DMS153 (cell line): ENCODE data around the gene SPAG6.
"Not testable (repeated sequence)": the region's sequence is repeated elsewhere in the genome, so short reads cannot be mapped to it uniquely, and the experiment has no call there.

ENCODE experiments used
- DNase-seq: peaks from one replicate; lab custom pipeline; 2025; lab: John Stamatoyannopoulos, UW

SPAG6 gene

DNA sequence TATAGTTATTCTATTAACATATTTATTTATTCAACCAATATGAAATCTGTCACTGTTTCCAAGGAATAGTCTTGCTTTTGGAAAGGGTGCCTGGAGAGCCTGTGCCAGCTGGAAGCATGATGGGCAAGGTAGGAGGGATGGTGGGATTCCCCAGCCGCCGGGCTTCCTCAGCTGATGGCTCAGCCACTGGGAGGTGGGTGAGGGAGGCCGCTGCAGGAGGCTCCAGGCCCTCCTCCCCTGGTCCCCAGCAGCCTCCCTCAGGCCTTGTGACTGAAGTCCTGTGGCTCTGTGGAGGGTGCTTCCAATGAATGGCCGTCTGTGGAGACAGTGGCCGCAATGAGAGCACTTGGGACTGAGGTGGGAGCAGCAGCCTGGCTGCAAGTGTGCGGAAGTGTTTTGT, 27.0 kb downstream of the SPAG6 start:
- DNase-seq: no peak

DNA sequence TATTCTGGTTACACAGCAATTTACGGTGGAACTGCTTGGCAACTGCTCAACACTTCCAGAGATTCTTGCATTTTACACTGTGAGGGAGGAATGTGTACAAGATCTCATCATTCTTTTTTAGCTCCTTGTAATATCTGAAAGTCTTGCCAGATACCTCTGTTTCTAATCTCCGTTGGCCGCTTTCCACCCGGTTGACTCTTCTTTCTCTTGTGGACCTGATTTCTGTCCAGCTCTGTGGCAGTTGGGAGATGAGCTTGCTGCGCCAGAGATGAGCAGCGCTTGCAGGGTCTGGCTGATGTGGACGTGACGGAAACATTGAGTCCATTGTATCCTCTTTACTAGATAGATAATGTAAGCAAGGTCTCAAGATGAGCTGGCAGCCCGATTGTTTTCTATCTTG, 27.6 kb downstream of the SPAG6 start:
- DNase-seq: no peak

DNA sequence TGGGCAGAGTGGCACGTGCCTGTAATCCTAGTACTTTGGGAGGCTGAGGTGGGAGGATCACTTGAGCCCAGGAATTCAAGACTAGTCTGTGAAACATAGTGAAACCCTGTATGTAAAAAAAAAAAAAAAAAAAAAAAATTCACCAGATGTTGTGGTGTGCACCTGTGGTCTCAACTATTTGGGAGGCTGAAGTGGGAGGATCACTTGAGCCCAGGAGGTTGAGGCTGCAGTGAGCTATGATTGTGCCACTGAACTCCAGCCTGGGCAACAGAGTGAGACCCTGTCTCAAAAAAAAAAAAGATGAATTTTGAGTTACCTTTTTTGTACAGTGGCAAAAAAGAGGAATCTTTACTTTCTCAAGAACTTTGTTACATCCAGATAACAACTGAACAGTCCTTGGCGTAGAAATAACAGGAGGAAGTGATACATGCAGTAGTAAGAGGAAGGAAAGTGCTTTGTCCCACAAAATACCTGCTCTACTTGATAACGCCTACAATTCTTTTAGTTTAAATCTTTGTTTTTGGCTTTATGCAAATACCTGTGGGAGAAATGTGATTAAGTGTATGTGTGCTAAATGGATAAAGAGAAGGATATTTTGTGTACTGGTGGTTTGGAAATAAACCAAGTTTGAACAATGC, 29.3 kb downstream of the SPAG6 start:
- no peak for DNase-seq

DNA sequence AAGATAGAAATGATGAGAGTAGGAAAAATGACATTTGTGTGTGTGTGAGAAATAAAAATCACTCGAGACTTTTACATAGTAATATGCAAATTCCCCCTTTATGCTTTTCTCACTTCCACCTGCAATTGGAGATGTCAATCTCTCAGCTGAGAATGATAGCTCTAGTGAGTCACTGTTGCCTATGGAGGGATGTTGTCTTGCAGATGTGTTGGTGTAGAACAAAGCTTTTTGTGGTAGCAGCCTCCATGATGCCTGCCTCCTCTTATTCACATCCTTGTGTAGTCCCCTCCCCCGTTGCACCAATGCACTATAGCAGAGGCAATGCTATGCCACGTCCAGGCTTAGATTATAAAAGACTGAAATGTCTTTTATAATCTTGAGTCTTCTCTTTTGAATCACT, 33.8 kb downstream of the SPAG6 start:
- no peak for DNase-seq

DNA sequence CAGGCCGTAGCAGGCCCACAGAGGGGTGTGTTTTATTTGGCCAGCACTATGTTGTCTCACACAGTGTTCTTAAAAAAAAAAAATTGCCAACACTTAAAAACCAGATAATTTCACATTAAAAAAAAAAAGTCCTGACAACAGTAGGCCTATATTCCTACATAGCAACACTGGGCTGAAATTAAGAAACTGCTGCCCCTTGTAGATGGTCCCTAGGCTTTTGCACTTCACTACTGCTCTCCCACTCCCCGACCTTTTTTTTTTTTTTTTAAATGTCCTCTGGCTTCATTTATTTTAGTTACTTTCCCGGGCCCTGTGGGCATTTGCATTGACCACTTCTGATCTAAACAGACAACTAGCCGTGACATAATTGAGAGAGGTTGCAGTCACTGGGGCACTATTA, 36.0 kb downstream of the SPAG6 start:
- no peak for DNase-seq

DNA sequence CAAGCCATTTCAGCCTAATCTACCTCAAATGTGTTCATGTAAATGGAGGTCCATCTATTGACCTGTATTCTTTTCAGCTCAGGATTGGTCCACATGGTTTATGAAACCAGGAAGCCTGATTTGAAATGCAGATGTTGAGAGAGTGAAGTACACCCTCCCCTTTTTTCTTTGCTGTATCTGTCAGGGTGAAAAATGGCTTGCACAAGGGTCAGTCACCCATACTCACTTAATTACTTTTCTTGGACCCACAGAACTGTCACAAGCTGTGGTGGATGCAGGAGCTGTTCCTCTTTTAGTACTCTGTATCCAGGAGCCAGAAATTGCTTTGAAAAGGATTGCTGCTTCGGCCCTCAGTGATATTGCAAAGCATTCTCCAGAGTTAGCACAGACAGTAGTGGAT, 41.2 kb downstream of the SPAG6 start:
- no peak for DNase-seq

DNA sequence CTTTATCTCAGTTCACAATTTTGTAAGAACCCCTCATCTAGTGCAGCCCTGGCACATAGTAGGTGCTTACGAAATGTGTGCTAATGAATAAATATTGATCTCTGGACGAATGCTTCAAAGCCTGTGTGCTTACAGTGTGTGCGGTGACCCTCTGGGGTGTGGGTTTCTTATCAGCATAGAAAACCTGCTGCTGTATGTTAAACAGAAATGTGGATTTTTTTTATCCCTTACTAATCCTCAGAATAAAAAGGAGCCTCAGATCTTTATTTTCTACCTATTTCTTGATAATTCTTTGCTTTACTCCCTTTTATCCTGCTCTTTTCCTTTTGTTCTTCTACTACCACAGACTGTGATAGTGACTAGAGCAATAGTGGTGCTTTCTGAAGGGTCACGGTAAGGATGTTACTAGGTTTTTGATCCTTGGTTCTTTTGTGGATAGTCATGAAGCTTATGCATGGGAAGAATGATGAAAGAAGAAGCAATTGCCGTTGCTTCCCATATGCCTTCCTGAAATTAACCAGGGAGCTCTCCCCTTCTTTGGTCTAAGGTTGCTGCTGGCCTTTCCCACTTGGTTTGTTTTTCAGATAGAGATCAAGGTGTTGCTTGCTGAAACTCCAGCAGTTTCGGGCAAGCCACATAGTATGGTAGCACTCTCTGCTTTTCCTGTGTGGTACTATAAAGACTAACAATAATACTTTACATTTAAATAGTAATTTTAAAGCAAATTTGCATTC, 44.7 kb downstream of the SPAG6 start:
- DNase-seq: no peak

DNA sequence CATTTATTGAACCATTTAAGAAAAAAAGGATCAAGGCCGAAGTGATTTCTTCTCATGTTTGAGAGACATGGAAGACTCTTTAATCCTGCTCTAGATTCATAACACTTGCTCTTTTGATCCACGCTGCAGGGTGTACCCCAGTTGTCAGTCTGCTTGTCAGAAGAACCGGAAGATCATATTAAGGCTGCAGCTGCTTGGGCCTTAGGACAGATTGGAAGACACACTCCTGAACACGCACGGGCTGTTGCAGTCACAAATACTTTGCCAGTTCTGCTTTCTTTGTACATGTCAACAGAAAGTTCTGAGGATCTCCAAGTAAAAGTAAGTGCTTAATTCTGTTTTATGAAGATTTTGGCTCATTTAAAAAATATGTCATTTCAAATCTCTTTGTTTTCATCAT, 46.3 kb downstream of the SPAG6 start:
- DNase-seq: no peak

DNA sequence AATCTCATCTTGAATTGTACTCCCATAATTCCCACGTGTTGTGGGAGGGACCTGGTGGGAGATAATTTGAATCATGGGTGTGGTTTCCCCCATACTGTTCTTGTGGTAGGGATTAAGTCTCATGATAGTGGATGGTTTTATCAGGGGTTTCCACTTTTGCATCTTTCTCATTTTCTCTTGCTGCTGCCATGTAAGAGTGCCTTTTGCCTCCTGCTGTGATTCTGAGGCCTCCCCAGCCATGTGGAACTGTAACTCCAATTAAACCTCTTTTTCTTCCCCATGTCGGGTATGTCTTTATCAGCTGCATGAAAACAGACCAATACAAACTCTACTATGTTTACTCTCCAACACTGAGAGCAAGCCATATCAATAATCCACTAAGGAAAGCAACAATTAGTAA, 50.9 kb downstream of the SPAG6 start:
- DNase-seq: not testable (repeated sequence)

DNA sequence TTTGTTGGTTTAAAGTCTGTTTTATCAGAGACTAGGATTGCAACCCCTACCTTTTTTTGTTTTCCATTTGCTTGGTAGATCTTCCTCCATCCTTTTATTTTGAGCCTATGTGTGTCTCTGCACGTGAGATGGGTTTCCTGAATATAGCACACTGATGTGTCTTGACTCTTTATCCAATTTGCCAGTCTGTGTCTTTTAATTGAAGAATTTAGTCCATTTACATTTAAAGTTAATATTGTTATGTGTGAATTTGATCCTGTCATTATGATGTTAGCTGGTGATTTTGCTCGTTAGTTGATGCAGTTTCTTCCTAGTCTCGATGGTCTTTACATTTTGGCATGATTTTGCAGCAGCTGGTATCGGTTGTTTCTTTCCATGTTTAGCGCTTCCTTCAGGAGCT, 61.6 kb downstream of the SPAG6 start:
- DNase-seq: not testable (repeated sequence)

DNA sequence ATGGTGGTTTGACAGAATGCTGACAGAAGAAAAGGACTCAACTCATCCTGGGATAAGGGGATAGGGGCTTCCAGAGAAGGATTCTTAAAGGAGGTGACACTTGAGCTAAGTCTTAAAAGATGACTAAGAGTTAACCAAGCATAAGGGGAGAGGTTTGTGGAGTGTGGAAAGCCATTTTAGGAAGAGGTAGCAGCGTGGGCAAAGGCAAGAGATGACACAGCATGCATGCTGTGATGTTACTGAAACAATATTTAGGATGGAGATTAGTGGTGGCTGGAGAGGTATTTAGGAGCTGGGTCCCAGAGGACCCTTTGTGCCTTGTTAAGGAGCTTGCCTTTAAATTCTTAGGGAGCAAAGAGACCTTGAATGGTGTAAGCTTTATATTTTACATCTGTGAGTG, 65.1 kb downstream of the SPAG6 start:
- no peak for DNase-seq

DNA sequence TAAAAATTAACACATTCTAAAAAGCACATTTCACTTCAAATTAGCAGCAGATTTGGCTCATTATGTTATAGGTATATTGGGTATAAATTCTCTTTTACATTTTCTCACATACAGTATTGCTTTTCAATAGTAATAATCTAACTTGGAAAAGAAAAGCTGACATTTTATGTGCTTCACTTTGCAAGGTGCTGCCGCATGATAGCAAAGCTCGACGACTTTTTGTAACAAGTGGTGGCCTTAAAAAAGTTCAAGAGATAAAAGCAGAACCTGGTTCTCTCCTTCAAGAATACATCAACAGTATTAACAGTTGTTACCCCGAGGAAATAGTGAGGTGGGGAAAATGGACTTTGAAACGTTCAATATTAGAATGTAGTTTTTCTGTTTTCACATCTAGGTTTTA, 65.5 kb downstream of the SPAG6 start:
- no peak for DNase-seq

DNA sequence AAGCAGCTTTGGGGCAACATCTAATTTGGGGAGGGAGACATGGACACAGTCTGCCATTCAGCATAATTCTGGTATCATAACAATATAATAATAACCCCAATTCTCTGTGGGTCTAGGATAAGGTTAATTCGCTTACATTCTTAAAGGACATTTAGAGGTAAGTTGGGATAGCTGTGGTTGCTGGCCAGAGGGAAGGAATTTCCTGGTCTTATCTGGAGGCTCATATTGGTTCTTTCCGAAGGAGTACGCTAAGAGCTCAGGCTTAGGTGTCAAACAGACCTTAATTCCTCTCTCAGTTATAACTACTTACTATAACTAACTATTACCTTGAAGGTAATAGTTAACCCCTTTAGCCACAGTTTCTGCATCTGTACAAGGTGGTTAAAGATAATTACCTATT, 68.8 kb downstream of the SPAG6 start:
- DNase-seq: no peak

DNA sequence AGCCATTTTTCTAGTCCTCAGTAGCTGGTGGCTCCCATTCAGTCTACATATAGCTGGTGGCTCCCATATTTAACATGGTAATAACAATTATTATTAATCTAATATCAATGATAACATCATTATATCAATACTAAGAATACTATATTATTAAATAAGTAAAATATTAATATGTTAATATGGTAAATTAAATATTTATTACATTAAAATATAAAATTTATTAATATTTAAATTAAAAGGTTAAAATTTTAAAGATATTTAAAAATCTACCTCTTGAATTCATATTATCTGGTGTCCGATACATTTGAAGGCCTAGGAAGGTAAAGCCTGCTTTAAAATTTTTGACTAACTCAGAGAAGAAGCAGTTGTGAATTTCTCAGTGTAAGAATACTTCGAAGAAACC, 69.8 kb downstream of the SPAG6 start:
- DNase-seq: no peak

DNA sequence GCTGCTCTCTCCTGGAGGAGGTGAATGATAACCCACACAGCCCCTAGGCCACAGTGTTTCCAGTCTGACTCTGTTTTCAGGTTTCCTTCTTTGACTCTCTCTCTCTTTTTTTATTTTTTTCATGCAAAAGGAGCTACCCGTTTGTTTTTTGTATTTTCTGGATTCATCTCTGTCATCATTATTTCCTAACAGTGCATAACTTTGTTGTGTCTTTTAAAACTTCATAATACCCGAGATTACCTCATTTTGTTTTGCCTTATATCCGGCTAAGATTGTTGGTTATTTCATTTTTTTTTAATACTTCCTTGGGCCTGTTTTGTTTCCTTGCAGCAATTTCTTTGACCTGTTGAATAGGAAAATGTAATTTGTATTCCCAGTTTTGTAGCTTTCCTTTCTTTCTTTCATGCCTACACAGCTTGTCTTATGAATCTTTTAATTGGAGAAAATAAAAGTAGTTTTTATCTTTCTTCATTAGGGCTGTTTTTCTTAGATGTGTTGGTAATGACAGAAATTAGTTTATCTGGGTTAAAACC, 72.5 kb downstream of the SPAG6 start:
- DNase-seq: no peak

DNA sequence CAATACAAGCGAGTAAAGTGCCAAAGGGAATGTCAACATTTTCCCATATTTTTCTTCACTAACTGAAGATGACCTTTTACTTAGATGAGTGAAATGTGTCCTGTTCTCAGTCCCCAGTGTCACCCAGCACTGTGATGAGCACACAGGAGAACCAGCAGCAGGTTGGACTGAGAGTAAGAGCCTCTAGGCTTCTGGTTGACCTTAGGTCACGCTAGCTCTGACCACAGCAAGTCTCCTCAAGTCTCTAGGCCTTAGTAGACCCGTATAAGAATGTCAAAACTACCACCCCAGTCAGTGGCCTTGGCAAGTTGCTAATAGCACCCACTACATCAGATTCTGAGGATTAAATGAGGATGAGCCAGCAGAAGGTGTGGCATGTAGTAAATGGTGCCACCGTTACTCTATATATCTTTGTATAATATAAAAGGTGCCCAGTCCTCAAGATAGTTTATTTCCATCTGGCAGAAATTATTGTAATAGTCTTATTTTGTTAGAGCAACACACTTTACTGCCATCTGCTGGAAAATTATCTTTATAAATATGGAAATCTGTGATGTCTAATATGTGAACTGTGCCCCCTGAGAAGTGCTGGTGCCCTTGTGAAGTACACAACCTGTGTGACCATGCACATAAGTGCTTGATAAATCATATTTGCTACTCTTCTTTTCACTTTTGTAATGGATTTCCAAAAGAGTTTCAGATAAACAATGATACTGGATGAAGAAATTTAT, 75.7 kb downstream of the SPAG6 start:
- no peak for DNase-seq

DNA sequence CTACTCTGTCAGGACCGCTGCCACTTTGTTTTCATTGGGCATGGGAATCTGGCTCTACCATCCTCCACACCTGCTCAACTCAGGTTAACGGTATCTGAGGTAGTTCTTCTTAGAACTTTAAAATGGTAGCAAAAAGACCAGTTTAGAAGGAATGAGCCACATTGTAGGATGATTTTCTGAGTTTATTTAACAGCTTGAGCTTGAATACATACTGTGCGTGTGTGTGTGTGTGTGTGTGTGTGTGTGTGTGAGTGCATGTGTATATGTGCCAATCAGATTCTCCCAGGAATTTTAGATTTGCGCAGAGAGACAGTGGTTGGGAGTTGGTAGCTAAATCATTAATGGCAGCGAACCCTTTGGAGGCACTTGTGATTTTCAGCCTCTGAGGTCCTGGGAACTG, 81.4 kb downstream of the SPAG6 start:
- no peak for DNase-seq

DNA sequence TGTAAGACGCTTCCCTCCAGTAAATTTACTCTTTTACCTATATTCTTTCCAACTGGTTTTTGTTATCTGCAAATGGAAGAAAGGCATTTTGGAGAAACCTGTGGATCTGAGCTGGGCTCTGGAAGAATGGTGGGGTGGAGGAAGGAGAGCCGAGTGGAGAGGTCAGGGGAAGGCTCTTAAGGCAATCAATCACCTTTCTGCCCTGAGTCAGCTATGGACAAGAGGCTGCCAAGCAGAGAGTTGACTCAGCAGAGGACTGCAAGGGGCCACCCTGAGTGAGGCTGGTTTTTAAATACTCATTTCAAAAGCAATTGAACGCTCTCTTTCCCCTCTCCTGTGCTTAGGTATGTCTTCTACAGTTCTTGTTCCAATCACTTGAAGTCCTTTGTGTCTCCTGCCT, 81.8 kb downstream of the SPAG6 start:
- no peak for DNase-seq

DNA sequence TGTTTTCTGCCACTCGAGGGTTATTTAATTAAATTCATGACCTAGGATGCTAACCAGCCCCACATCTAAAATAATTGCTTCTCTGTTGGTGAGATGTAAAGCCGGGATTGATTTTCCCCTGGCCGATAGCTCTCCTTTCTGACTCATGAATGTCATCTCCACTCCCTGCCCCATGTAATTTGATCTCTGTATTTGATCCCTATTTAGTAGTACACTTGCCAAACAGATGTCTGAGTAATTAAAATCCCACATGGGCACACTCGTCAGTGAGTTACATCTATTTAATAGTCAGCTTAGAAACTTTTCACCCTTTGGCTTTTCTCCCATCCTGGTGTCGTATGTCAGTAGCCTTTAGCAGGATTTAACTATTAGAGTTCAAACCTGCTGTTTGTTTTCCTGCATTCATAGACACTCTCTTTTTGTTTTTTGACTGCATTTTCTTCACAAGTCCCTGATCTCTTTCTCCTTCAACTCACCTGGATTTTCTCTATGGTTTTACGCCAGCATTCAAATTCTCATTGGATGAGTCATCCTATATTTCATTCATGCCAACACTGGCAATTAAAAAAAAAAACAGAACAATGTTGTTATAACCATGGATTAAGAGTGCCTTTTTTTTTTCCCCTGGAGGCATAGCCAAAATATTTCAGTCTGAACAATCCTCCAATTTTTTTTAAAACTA, 82.7 kb downstream of the SPAG6 start:
- peak; percentile 66 for DNase-seq

DNA sequence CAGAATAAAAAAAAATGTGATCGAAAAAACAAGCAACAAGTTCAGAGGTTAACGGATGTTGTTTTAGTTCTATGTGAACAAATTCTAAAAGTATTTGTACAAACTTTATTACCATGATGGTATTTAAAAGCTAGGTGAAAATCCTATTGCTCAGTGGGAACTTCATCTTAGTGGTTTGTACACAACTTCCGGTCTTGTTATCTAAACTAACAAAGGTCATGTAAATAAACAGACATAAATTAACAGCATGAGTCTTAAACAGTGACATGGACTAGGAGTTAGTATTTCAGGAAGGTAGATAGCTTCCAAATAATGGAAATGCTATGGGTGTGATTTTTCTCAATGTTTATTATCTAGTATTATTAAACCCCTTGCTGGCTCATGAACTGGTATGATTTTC, 83.8 kb downstream of the SPAG6 start:
- DNase-seq: no peak

DNA sequence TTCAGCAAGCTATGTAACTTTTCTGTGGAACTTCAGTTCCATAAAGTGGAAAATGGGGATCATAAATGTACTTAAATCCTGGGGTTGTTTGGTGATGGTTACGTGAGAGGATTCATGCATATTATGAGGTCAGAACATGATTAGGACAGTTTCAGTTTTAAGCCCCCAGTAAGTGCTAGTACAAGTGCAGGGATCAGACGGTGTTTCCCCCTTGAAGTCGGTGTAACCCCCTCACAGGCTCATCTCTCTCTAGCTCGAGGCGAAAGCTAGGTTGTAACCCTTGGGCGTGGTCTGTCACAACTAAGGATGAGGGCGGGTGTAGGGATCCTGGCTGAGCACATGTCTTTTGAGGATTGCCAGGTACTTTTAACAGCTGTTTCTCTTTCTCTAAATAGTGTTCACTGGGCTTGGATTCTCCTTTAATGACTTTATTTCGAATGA, 84.7 kb downstream of the SPAG6 start:
- DNase-seq: no peak

DNA sequence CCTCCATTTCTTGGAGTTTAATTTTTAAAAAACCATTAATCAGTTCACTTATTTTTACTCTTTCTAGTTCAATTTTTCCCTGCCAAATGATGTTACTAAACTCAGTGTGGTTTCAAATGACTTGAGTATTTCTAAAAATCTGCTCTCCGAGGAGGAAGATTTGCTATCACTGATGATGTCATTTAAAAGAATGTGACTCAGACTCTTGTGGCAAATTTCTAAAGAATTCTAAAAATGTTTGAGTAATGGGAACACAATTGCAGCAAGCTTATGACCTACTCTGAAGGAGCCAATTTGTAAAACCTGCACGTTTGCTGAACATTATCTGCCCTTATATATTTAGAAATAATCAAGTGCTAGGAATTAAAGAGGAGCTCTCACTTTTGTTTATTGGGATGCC, 88.6 kb downstream of the SPAG6 start:
- DNase-seq: no peak

DNA sequence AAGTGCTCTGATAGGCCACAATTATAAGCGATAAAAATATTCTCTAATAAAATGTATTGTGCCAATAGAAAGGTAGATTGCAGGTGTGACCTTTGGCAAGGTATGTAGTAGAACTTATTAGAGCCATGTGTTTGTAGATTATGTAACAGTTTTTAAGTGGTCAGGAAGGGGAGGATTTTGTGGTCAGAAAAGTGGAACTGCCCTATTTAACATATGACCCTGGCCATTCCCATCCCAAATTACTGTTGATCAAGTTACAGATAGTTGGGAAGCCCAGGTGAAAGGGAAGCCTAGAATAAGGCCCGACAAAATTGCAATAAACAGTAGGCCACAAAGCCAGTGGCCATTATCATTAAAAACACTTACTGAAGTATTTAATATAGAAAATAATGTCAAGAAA, 89.2 kb downstream of the SPAG6 start:
- DNase-seq: no peak
